Measurements from ENCODE around the gene MRLN.
"Not testable (repeated sequence)": the region's sequence is repeated elsewhere in the genome, so short reads cannot be mapped to it uniquely, and the experiment has no call there.

MRLN gene

DNA sequence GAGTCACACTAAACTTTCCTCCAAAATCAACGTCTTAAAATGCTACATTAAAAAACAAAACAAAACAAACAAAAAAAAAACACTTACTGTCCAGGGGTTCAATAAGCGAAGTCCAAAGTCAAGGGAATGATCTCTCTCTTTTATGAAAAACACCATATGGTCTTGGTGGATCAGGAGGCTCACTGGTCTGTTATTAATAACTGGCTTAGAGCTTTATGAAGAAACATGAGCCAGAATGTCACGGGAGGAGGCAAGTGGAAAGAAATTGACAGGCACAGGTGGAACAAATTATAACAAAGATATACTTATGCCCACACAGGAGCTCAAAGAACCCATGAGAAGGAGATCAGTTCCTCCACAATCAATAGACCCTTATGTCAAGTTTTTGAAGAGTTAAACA lies at the start of gene MRLN:
MRLN (minus strand) TSS at position 189 of the 400 bp plus-strand sequence.
- no peak for DNase-seq (ENCODE audit: low spot score)

DNA sequence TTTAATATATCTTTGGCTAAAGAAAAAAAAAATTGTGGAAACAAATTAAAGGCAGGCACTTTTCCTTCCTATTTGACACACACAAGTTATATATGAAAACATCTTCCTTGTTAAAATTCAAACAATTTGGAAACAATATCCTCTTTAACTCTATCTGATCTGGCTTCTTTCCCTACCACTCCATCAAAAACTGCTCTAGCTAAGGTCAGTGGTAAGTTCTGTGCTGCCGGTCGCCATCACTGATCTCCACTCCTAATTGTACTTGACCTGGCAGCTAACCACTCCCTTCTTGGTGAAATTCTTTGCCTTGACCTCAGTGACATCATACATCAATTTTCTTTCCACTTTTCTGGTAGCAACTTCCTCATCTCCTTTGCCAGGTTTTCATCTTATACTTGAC lies 47.9 kb upstream of the MRLN start:
- DNase-seq (ENCODE audit: low spot score): no peak

DNA sequence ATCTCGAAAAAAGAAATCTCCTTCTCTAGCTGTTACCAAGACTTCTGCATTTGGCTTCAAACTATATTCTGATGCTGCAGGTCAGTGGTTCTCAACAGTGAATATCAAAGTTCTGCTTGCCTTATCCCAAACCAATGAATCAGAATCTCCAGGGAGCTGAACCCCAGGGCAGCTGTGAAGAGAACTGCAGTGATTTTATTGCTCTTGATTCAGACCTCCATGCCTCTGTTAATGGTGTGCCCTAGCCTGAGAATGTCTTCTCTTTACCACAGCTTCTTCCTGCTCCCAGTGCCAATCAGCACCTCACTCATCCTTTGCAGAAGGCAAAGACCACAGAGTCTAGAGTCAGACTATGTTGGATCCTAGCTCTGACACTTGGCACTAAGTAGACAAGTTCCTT lies 46.2 kb upstream of the MRLN start:
- no peak for DNase-seq (ENCODE audit: low spot score)

GRCh38 chr10:59793919-59794318 lies 40.7 kb upstream of the MRLN start:
- no peak for DNase-seq (ENCODE audit: low spot score)

- no peak for DNase-seq (ENCODE audit: low spot score)
Observed at GRCh38 chr10:59792812-59793211, 39.6 kb upstream of the MRLN start.

DNA sequence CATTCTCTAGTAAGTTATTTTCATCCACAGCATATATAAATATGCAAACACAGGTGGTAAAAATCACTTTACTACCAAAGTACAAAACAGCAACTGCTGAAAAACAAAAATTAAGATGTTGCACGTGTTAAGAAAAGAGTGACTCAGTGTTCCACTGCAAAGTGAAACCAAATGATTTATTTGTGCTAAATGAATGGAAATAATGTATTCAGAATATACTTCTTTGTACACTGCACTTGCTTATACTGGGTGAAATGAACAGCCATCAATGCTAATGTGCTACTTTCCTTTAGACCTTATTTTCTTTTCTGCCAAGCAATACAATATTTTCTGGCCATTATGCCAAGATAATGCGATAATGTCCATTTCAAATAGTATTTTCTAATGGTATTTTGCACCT lies 38.3 kb upstream of the MRLN start:
- DNase-seq (ENCODE audit: low spot score): no peak

DNA sequence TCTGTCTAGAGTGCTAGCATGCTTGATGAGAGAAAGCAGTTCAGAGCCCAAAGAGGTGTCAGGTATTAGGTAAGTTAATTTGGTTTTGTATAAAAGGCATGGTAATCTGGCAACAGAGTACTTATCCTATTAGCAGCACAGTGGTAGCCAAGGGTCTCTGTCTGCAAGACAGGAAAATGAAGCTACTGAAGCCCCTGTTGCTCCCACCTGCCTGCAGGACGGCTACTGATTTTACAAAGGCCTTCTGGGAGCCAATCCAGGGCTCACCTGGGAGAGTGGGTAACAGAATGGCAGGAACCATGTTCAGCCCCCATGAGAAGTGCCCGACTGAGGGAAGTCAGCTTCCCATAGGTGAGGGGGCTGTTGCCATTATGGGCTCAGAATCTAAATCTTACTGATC lies 36.8 kb upstream of the MRLN start:
- not testable (repeated sequence) for DNase-seq (ENCODE audit: low spot score)

DNA sequence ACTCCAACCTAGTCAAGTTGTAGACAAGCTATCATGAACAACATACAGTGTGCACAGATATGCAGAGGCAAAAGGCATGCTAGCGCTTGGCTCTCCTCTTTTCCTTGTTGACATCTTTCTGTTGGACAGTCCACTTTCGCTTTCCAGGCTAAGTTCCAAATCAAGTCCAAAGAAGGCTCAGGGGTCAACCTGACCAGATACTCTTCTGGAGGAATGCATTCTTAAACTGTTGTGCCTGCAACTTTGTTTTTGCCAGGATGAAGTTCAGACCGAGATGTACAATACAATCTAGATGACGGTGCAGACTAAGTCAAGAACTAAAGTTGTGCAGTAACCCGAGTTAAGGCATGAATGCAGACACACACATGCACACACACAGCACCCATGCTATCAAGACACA lies 35.7 kb upstream of the MRLN start:
- DNase-seq (ENCODE audit: low spot score): not testable (repeated sequence)

- not testable (repeated sequence) for DNase-seq (ENCODE audit: low spot score)
Observed at GRCh38 chr10:59787032-59787431, 33.8 kb upstream of the MRLN start.

GRCh38 chr10:59785476-59785875 lies 32.2 kb upstream of the MRLN start:
- not testable (repeated sequence) for DNase-seq (ENCODE audit: low spot score)

- DNase-seq (ENCODE audit: low spot score): no peak
Observed at GRCh38 chr10:59781511-59781910, 28.3 kb upstream of the MRLN start.

DNA sequence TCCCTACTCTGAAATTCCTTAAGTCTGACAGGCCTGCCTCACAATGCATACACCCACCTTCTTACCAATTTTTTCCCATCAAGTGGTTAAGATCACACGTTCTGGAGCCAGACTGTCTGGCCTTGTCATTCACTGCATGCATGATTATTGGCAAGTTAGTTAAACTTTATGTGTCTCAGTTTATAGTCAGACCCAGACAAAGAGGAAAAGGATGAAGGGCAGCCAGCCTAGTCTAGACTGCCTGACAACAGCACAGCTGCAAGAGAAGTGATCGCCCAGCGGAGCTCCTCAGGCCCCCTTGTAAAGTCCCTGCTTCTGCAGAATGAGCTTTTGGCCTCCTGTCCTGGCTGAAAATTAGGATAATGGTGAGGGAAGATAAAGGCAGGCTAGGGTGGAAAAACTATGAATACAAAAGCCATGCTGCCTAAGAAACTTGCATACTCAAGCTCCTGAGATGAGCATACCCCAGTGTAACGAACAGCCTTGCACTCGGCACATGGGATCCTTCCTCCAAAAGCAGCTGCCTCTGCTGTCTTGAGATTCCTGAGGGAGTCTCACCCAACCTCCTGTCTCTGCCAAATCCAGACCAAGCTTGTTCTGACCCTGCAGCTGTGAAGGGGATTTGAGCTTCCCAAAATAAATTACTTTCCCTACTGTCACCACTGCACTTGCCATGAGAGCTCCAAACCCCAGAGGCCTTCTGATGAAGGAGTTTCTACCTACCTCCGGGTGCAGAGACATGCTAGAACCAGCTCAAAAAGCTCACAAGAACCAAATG lies 26.7 kb upstream of the MRLN start:
- no peak for DNase-seq (ENCODE audit: low spot score)

GRCh38 chr10:59774451-59774850 lies 21.2 kb upstream of the MRLN start:
- DNase-seq (ENCODE audit: low spot score): no peak

DNA sequence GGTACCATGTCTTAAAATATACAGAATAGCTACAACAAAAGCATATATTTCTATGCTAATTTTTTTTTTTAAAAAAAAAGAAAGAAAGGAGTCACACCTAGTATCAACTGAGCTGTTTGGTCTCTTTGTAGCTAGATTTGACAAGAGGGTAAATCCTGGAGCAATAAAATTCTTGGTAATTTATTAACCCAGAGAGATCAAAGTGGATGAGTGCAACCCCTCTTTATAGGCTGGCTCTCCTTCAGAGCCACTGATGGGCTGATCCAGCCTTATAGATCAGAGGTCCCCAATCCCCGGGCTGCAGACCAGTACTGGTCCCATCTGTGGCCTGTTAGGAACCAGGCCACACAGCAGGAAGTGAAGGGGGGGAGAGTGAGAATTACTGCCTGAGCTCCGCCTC lies 19.8 kb upstream of the MRLN start:
- no peak for DNase-seq (ENCODE audit: low spot score)

DNA sequence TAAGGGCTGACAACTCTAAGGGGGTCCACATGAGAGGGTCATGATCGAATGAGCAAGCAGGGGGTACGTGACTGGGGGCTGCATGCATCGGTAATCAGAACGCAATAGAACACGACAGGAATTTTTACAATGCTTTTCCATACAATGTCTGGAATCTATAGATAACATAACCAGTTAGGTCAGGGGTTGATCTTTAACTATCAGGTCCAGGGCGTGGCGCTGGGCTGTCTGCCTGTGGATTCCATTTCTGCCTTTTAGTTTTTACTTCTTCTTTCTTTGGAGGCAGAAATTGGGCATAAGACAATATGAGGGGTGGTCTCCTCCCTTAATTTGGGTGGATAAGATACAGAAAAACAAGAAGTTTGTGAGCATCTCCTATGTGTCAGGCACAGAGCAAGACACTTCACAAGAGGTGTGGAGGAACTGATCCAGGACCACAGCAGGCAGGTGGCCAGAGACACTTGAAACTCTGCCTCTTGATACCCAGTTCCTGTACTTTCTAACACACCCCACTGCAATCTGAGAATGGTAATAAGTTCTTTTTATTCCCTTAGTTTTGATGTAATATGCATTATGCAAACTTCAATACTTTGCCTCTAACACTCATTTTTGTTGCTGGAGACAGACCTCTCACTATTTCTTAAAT lies 18.0 kb upstream of the MRLN start:
- DNase-seq (ENCODE audit: low spot score): no peak

GRCh38 chr10:59770689-59771088 lies 17.4 kb upstream of the MRLN start:
- DNase-seq (ENCODE audit: low spot score): no peak

DNA sequence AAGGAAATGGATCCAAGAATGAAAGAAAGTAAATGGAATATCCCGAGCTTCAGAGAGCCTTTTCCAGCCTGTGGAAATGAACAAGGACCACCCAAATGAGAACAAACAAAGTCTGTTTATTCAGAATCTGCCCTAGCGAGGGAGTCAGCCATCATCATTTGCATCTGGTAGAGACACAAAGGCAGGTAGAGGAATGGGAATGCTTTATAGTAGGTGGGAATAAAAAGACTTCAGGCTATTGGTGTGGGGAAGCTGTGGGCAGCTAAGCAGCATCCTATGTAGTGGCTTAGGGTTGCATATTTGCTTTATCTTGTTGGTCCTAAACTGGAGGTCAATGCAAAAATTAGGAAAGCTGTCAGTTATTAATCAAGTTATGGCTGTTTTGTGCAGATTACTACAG lies 9.2 kb upstream of the MRLN start:
- no peak for DNase-seq (ENCODE audit: low spot score)

GRCh38 chr10:59757966-59758365 lies 4.7 kb upstream of the MRLN start:
- DNase-seq (ENCODE audit: low spot score): no peak

GRCh38 chr10:59754951-59755350 lies 1.7 kb upstream of the MRLN start:
- DNase-seq (ENCODE audit: low spot score): no peak

DNA sequence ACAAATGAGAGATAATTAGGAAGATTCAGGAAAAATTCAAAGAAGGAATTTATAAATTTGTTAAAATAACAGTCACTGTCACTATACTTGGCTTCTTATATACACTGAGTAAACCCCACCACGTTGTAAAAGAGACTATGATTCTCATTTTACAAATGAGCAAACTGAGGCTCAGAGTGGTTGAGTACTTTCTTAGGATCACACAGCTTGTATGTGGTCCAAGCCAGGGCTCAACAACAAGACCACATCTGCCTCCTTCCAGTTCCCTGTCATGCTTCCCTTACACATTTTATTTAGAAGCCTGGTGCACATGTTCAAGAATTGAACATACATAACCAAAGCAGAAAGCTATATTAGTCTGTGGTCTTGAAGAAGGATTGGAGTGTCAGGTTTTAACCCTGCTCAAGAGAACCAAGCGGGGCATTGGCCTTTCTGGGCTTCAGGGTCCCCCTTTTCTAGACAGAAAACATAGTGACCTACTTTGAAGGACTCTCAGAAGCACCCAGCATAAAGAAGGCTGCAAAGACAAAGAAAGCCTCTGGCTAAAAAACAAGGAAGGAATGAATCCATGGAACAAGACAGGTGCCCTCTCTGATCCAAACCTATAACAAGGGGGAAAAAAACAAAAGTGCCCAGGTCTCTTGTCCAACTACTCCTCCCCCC lies 846 bp downstream of the MRLN start:
- DNase-seq (ENCODE audit: low spot score): no peak

DNA sequence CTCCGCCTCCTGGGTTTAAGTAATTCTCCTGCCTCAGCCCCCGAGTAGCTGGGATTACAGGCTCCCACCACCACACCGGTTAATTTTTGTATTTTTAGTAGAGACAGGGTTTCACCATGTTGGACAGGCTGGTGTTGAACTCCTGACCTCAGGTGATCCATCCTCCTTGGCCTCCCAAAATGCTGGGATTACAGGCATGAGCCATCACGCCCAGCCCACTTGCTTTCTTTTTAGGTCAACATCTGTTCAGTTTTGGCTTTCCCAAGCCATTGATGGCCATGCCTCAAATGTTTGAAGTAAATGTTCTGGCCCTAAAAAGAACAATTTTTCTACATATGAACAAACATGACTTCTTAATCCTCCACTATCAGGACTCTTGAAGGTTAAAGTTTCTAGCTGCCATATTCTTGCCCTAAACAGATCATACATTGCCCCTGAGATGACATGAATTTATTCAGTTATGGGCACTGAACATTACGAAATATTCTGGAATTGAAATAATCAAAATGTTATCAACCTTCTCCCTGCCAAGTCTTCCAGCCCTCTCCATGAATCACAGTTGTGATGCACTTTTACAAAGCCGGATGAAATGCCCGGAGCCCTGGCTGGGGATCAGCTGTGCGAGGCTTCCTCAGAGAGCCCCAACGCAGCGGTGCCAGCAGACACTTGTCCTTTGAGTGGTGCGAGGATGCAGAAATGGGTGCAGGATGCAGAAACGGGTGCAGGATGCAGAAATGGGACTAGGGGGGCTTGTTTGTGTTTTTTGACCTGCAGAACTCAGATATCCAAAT lies 2.9 kb downstream of the MRLN start:
- no peak for DNase-seq (ENCODE audit: low spot score)

DNA sequence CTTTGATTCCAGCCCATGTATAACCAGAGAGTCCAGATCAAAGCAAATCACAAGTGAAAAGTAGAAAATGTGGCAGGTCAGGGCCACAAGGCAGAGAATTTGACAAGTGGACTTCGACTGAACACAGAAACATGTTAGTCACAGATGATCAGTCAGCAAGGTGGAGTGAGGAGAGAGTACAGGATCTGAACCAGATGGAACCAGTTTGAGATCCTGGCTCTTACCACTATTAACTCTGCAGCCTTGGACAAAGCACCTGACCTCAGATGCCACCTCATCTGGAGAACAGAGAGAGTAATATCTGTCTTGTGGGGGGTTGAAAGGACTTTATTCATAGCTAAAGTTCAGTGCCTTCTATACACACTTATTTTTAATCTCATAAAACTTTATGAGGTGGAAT lies 4.4 kb downstream of the MRLN start:
- no peak for DNase-seq (ENCODE audit: low spot score)
